KG1 (cell line): Measurements from ENCODE around the gene FOXJ1.

Experiments
- DNase-seq: peaks from one replicate; lab custom pipeline; 2025; lab: John Stamatoyannopoulos, UW

FOXJ1 gene

DNA sequence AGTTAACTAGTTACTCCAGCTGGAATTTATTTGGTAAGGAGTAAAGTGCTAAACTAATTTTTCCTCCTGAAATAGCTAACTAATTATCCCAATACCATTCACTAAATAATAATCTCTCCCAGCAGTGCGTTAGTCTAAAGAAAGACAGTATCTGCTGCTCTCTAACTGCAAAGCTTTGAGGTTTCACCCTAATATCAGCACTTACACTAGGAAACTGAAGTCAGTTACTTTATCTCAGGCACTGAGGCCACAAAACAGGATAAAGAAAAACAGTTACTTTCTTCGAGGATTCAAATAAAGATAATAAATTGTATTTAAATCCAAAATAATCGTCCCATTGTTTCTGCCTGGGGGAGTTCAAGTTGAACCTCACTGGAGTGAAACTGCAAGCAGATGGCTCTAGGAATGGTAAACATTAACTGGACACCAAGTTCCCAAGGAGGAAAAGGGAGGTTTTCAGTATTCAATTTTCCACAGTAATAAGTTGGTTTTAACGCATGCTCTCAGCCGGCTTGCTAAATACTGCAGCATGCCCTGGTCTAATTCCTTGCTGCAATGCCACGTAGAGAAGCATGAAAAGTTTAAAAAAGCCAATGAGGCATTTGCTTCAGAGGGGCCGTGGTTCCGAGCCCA is 20.0 kb upstream of the FOXJ1 start:
- no peak for DNase-seq

DNA sequence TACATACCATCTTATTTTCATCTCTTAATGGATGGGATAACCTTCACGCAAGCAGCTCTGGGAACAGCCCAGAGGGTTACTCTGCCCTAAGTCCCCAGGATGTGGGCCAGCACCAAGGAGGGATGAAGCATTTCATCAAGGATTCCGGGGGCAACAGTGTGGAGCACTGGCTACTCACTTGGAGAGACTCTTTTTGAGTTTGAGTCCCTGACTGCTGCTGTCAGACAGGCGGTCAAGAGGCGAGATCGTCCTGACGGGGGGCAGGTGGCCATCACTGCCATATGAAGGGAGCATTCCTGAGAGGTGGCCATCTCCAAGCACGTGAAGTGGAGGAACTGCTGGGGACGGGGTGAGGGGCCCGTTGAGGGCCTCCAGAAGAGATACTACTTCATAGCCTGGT is 18.1 kb upstream of the FOXJ1 start:
- DNase-seq = no peak

DNA sequence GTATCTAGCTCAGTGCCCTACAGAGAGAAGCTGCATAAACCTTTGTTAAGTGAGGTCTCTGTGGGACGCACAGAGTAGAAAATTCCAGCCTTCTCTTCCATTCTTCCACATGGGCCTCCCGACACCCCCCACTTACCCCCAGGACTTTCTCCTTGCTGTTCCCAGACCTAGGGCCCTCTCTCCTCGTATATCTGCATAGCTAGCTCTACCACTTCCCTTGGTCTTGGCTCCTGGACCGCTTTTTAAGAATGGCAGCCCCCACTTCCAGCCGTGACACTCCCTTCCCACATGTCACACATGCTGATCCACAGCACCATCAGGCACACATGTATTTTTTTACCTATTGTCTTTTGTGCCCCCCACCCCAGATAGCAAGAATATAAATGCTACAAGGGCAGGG is 16.7 kb upstream of the FOXJ1 start:
- DNase-seq = no peak

DNA sequence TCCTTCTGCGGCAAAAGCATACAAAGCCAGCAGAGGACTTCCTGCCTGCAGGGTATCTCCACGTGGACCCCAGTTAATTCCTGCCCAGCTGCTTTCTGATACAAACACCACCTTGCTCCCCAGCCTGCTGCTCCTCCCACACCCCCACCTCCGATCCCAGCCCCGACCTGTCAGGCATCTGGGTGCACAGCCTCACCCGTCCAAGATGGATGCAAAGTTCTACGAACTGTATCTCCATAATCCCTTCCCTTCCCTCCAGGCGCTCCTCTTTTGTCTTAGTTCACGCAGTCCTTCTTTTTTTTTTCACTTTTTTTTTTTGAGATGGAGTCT is 15.6 kb upstream of the FOXJ1 start:
- DNase-seq = no peak

DNA sequence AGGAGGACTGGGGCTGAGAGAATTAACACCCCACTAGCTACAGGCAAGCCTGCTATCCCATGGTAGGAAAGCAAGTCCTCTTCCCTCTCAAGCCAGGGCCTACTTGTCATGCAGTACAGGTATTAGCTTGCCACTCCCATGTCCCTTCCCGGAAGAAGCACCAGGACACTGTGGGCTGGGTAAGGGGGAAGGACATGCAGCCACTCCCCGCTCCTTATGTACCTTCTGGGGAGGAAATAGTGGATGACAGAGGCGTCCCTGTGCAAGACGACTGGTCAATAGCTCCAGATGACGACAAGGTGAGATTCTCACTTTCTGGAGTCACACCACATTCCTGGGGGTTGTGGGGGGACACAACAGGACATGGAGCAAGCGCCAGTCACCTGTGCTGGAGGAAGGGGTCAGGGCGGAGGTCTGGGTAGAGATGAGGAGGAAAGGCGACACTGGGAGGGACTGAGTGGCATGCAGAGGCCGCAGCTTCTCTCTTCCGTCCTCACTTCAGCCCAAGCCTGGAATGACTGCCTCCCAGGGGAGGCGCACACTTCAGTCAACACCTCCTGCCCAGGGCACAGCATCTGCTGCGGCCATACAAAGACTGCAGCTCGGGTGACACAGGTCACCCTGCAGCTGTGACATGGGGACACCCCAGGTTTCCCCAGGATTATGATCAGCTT is 15.1 kb upstream of the FOXJ1 start:
- DNase-seq = no peak

DNA sequence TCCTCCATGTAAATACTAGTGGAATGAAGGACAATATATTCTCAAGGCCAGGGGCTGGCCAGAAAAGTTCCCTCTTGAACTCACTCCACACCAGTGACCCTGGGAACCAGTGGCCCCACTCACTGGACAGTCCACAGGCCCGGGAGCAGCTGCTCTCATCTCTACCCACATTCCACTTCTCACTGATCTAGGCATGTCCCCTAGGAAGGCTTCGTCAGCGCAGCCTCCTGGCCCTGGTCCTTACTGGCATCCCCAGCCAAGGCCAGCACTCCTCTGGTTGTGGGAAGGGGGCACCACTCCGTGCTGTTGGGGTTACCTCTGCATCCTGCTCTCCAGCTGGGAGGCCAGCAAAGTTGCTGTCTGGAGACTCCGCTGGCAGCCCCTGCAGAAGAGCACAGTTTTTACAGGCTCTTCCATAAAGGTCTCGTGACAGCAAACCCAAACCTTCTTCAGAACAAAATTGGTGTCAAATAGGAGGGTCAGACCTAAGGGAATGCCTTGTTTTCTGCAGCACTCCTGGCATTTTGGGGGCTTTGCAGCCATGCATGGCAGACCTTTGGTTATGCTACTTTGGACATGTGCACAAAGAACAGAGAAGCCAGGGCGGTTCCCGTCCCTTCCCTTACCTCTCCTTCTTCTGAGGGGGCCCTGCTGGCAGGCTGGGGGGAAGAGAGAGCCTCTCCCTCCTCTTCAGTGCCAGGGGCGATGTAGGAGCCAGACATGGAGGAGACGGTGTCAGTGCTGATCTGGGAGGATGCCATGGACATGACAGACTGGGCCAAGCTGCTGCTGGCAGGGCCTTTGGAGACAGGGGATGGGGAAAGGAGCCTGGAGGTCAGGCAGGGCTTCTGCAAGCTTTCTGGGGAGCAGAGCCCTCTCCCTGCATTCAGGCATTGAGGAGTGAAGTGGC is 14.1 kb upstream of the FOXJ1 start:
- DNase-seq = no peak

DNA sequence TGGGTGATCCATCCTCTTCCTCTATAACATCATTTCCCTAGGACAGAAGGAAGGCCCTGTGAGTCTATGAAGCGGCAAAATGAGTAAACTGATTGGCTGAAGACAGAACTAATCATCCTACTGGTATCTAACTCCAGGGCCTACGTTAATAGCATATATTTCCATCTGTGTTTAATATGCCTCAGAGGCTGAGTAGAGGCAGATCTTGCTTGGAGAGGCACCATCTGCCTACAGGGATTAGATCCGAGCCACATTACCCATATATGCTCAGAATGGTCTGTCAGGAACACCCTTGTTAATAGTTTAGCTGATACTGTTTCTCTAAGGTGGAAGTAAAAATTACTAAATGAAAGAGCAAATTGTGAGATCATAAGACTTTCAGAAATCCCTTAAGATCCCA is 13.2 kb upstream of the FOXJ1 start:
- DNase-seq = no peak

DNA sequence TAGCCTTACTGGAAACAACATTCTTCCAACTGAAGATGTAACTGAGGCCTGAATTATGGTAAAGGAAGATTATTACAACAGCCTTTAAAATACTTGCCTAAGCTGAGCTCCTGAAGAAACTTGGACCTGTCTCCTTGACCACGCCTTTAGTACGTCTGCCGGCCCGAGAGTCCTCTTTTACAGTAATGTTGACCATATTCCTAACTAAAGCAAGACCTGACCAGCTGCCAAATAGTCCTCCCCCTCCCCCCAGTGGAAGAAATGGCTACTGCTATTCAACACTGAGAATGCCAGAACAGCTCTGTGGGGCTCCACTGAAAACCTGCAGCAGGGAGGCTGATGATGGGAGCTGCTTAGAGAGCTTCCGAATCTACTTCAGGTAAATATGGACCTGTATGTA is 12.6 kb upstream of the FOXJ1 start:
- DNase-seq = no peak

DNA sequence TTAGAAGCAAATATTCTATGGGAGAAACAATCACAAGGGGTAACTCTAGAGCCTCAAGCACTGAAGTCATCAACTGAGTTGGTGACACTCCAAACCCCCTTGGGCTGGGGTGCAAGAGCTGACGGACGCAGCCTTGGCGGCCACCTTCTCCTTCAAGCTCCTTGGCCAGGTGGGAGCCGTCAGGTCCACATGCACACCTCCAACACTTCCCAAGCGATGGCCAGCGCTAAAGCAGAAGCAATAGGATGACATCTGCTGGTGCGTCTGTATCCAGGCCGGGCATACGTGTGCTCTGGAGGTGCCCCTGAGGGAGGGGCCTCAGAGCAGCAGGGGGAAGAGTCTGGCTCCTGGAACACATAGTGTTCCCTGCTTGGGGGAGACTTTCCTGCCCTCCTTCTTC is 12.2 kb upstream of the FOXJ1 start:
- no peak for DNase-seq

DNA sequence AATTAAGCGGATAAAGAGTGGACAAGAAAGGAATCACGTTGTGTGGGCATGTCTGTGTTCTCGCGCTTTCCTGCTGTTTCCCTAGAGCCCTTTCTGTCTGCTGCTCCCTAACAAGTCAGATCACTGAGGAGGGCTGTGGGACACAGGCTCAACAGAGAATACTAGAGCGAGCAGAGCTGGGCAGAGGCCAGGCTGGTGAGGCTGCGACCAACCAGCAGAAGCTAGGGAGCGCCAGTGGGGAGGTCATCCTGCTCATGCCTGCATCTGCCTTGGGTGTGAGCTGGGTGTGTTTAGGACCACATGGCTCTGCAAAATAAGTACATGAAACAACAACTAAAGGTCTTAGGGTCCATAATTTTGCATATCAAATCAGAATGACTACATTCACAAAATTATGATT is 11.5 kb upstream of the FOXJ1 start:
- no peak for DNase-seq

DNA sequence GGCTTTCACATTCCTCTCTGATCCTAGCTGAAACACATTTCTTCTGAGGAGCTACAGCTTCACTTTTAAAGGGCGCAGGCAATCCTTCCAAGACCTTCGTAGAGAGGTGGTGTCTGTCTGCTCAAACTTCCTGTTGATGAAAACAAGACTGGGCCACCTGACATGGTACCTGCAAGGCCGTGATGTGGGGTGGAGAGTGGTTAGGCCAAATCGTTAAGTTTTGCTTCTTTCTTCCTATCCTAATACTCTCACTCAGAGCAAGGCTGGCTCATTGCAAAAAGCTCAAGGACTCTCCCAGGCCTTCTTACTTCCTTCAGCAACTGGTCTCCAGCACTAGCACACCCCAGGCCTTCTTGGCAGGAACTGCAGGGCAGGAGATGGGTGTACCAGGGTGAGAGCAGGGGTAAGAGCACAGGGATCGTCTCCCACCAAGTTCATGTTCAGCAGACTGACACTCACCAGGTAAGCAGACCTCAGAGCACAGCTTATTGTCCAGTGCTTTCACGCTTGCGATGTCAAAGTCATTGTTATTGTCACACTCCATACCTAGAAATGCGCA is 10.9 kb upstream of the FOXJ1 start:
- DNase-seq = no peak

DNA sequence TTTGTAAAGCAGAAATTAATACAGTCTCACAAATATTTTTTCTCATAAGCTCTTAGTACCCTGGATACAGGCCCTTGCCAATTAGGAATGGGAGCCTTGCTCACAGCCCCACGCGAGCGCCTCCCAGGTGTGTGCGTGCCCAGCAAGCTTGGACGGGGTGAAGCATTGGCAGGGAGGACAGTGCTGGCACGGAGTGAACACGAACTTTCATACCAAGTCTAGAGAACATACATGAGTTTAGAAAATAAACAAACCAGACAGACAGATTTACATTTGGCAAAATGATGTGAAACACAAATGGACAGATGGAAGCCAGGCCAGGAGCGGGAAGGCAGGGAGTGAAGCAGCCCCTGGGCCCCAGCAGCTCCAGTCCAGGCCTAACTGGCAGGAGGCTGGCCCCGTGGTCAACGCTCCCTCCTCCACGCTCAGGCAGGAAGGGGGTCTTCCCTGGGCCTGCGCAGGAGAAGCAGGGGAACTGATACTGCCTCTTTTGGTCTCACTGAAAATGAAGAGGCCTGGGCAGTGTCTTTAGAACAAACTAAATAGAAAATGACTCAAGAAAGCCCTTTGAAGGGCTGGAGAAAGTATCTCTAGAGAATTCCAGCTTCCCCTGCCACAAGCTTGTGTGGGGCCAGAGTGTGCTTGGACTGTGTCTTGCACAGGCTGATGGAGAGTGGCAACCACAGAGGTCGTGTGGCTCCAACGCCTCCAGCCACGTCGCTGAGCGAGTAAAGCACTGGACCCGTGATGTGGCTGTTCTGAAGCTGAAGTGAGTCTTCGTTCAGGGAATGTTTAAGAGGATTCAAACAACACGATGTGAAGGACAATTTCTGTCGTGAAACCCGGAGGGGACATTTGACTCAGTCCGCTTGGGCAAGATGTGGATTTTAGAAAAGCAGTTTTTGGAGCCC is 9.9 kb upstream of the FOXJ1 start:
- DNase-seq = no peak

DNA sequence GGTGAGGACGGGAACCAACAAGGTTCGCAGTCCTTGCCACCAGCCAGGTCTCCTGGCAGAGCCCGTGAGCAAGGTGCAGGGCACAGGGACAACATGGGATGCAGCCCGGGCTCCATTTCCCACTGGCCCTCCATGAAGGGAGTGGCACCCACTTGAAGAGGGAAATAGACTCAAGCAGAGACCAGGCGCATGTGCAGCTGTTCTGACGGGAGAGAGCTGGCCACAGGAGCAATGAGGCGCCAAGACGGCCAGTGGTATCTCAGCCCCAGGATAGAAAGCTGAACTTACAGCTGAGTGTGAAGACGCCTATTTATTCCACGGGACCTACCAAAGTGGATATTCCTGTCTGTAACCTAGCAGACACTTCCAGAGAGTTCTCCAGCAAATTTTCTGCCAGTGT is 8.2 kb upstream of the FOXJ1 start:
- no peak for DNase-seq

DNA sequence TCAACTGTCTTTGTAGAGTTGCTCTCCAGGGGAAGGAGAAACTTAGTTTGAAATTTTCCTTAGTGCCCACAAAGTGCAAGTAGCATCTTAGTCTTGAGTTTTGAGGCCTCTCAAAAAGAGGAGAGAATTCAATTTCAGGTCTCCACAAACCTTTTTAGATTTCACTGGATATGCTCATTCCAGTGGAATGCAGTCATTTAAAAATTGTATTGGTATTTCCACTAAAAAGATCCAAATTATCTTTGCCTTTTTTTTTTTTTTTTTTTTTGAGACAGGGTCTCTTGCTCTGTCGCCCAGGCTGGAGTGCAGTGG is 6.9 kb upstream of the FOXJ1 start:
- DNase-seq = no peak

DNA sequence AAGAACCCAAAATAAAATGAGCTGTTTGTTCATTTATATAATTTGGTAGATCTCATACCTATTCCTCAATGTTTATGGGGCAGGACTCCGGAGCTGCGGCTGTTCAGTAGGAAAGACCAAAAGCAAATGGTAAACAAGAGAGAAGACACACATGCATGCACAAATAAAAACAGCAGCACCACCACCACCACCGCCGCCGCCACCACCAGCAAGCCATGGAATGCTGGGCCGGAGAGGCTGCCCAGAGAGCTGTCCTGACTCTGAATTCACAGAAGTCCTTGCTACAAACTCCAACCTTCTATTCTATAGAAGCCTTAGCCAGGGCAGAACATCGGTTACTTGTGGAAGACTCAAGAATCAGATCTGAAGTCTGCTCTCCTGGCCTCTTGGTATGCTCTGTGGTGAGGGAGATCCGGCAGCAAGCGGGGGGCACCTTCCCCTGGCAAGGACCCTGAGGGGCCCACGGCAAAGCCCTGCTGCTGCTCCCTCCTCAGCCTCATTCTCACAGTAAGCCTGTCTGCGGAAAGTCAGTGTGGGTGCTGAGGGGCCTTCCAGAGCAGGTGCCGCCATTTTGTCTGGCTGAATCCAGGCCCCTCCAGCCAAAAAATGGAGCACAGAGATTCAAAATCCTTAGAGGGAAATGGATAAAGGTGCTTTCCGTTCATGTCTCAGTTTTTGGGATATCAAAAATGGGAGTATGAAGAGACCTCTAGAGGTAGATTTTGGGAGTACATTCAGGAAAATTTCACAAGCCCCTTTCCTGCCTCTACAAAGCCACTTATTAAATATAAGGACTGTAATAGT is 6.4 kb upstream of the FOXJ1 start:
- DNase-seq = no peak

DNA sequence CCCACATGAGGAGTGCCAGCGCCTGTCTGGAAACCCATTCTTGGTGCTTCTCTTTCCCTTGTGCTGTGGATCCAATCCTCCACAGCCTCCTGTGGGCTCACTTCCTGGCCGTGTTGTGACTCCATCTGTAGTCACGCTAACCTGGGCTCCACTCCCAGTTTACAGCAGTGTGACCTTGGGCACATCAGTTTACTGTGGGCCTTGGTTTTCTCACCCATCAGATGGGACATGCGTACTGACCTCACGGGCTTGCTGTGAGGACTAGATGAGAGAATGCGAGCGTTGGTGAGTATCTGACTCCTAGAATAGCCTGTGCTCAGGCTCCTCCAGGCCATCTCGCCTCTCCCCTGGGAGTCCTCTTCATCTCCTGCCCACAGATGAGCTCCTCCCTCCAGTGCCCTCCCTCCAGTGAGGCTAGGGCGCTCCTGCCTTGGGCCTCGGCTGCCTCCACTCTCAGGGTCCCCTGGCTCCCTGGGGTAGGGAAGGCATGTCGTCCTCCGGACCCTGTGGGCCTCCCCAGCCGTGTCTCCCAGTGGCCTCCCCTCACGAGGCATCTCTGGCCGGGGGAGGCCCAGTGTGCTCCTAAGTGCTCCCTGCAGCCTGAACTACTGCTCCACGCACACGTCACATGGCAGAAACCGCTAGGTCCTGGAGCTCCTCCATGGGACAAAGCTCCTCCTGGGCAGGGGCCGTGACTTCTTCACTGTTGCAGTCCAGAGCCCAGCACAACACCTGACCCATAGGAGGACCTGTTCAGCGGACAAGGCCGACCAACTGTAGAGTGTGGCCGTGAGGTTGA is 5.2 kb upstream of the FOXJ1 start:
- DNase-seq = no peak

DNA sequence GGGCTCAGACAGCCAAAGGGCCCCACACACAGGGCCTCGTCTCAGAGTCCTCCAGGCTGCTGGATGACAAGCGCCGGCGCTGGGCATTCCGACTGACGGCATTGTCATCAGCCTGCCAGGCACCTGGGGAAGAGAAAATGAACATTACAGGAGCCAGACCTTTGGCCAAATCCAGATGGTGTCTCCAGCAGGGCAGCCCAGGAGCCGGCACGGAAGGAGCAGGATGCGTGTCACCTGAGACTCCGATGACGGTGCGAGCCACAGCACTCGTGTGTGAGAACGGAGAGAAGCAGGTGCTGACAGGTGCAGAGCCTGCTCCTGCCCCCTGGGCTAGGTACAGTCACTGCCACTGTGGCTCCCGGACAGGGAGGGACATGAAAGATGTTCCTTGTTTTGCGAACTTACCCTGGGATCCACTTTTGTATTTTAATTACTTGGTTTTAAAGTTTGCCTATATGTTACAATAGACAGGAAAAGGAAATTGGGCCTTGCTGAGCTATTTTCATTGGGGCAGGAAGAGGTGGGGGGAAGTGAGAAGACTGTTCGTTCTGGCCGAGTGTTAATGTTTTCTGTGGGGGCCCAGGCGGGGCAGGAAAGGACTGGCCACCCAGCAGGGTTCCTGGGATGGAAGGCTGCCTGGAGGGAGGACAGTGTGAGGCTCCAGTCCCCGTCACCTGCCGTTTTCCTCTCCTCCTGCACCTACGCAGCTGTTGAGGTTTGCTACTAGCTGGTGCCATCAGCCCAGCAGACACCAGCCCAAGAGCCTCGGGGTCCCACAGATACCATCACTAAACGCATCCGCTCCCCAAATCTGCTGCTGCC is 4.4 kb upstream of the FOXJ1 start:
- DNase-seq = no peak

DNA sequence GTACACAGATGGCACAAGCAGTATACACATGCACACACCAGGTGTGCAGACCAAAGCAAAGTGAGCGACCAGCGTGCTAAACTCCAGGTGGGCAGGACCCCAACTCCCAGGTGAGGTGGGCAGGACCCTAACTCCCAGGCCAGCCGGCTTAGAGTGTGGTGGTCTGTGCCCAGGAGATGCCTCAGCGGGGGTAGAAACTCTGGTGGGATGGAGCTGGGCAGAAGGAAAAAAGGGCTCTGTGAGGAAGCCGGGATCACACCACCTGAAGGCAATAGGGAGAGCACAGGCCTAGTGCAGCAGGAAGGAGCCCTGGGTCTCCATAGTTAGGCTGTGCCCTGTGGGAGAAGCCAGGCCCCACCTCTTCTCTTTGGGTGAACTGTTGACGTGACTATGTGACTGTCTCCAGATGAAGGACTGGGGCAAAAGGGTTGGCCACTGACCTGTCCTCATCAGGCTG is 1.6 kb upstream of the FOXJ1 start:
- no peak for DNase-seq

DNA sequence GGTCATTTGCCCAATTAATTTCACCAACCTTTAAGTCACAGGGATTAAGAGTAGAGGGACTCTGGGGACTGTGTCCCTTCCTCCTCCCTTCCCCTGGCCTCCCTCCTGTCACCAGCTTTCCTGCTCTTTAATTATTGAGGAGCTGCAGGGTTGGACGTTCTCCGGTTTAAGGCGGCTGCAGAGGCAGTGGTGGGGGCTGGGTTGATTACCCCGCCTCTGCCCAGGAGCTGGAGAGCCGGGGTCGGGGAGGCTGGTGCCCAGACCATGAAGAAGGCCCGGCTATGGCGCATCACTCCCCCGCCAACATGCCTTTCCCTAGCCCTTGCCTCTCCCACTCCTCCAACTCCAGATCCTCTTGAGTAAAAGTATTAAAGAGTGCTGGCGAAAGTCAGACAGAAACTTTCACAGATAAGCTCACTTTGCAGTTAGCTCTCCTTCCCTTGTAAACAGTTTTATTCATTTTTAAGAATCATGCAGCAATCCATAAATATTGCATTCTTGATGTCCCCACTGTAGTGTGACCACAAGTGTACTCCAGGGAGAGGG is 1.1 kb upstream of the FOXJ1 start:
- DNase-seq = no peak
